Activated naive CD8-positive, alpha-beta T cell treated with anti-CD3 and anti-CD28 coated beads, Interleukin-2, amount 10 ng/mL, durations not matched to agents 7 days and 5 days (primary cell): ENCODE measurements around the gene FGF18. TPM values are rescaled to one million over a fixed set of nuclear protein-coding genes. Genes with fewer than 3 reads are reported as not detected.

Experiments used
- ATAC-seq: fragments of 150-1000 bp; cut with Tn5 transposase; one replicate; pipeline ENCODE4 v1.10.0; 2021; ENCODE audit warnings: low read depth, moderate library complexity
- POLR2A ChIA-PET: fragments of 350-600 bp; sonication (Branson Sonifier 250); formaldehyde crosslinking; loops from one replicate; lab custom pipeline; 2021; ENCODE audit warnings: antibody characterized with exemption; lab: Charles Lee
- DNase-seq: peaks from one replicate; pipeline ENCODE4 v3.0.0; 2021
- H3K27ac Mint-ChIP-seq: one replicate; pipeline ENCODE4 v1.8.0; 2022; ENCODE audit warnings: mild to moderate bottlenecking, mixed read lengths
- H3K27me3 Mint-ChIP-seq: one replicate; pipeline ENCODE4 v1.8.0; 2022; ENCODE audit warnings: mild to moderate bottlenecking, moderate library complexity, mixed read lengths
- H3K36me3 Mint-ChIP-seq: one replicate; pipeline ENCODE4 v1.8.0; 2021; ENCODE audit warnings: mild to moderate bottlenecking, mixed read lengths
- H3K4me1 Mint-ChIP-seq: one replicate; pipeline ENCODE4 v1.8.0; 2021; ENCODE audit warnings: mixed read lengths
- H3K4me3 Mint-ChIP-seq: one replicate; pipeline ENCODE4 v1.8.0; 2022; ENCODE audit warnings: mild to moderate bottlenecking, moderate library complexity, mixed read lengths
- H3K9me3 Mint-ChIP-seq: one replicate; pipeline ENCODE4 v1.8.0; 2021; ENCODE audit warnings: mixed read lengths
- total RNA-seq, 2 experiments: library from RNA; stranded (reverse); gene quantifications; one replicate each; pipeline ENCODE4 v1.2.3, GENCODE V29; 2021

FGF18 gene
- total RNA-seq, 2 experiments from 2014 or later, result 0.25 TPM; not detected in 1

- POLR2A ChIA-PET, result no interaction called here
- ATAC-seq (no peak), DNase-seq (no peak)
- H3K9me3 Mint-ChIP-seq, result no peaks in the 10 kb centered on the region
- H3K36me3 Mint-ChIP-seq, result no peaks in the 10 kb centered on the region
- H3K4me1 Mint-ChIP-seq, result no peaks in the 10 kb centered on the region
- H3K4me3 Mint-ChIP-seq, result no peak overlapping the region
- H3K27ac Mint-ChIP-seq, result no peak overlapping the region
- peaks cover 32% of the 10 kb centered on the region for H3K27me3 Mint-ChIP-seq
Observed at GRCh38 chr5:171445644-171446516, 26.4 kb downstream of the FGF18 start.

- H3K27ac Mint-ChIP-seq, result no peak overlapping the region
Observed at GRCh38 chr5:171447226-171447625, 27.8 kb downstream of the FGF18 start.

GRCh38 chr5:171449426-171449825, 30.0 kb downstream of the FGF18 start:
- POLR2A ChIA-PET, result no interaction called here
- DNase-seq (no peak), ATAC-seq (no peak)
- H3K36me3 Mint-ChIP-seq, result no peaks in the 10 kb centered on the region
- H3K27ac Mint-ChIP-seq, result no peak overlapping the region
- H3K4me3 Mint-ChIP-seq, result no peak overlapping the region
- peaks cover 51% of the 10 kb centered on the region for H3K27me3 Mint-ChIP-seq
- H3K4me1 Mint-ChIP-seq, result peaks cover 3% of the 10 kb centered on the region
- H3K9me3 Mint-ChIP-seq, result no peaks in the 10 kb centered on the region

More at GRCh38 chr5:171447226-171447625, 27.8 kb downstream of the FGF18 start:
- no peaks in the 10 kb centered on the region for H3K9me3 Mint-ChIP-seq
- DNase-seq (no peak), ATAC-seq (no peak)
- POLR2A ChIA-PET, result no interaction called here
- peaks cover 43% of the 10 kb centered on the region for H3K27me3 Mint-ChIP-seq
- H3K4me3 Mint-ChIP-seq, result no peak overlapping the region
- H3K36me3 Mint-ChIP-seq, result no peaks in the 10 kb centered on the region
- peaks cover 3% of the 10 kb centered on the region for H3K4me1 Mint-ChIP-seq

- DNase-seq (peak; percentile 49), ATAC-seq (peak; percentile 61)
- no peaks in the 10 kb centered on the region for H3K36me3 Mint-ChIP-seq
- no peak overlapping the region for H3K27ac Mint-ChIP-seq
- H3K4me3 Mint-ChIP-seq, result peak overlapping the region; percentile 56
- peaks cover 3% of the 10 kb centered on the region for H3K4me1 Mint-ChIP-seq
- H3K9me3 Mint-ChIP-seq, result no peaks in the 10 kb centered on the region
- H3K27me3 Mint-ChIP-seq, result peaks cover 51% of the 10 kb centered on the region
- POLR2A ChIA-PET, result no interaction called here
Observed at GRCh38 chr5:171450423-171451331, 31.2 kb downstream of the FGF18 start.

- H3K27me3 Mint-ChIP-seq, result peaks cover 51% of the 10 kb centered on the region
- POLR2A ChIA-PET, result no interaction called here
- DNase-seq, result no peak
- H3K4me1 Mint-ChIP-seq, result peaks cover 3% of the 10 kb centered on the region
- no peaks in the 10 kb centered on the region for H3K9me3 Mint-ChIP-seq
- peak overlapping the region; percentile 56 for H3K4me3 Mint-ChIP-seq
- ATAC-seq, result no peak
- H3K27ac Mint-ChIP-seq, result no peak overlapping the region
- no peaks in the 10 kb centered on the region for H3K36me3 Mint-ChIP-seq
Observed at GRCh38 chr5:171451421-171451820, 32.0 kb downstream of the FGF18 start.

- Mint-ChIP-seq H3K27me3 (peaks cover 44% of the 10 kb centered on the region), H3K36me3 (no peaks in the 10 kb centered on the region), H3K4me3 (no peak overlapping the region)
Observed at GRCh38 chr5:171453056-171453725, 33.7 kb downstream of the FGF18 start.

GRCh38 chr5:171453988-171454387, 34.5 kb downstream of the FGF18 start:
- no peak for DNase-seq
- no peaks in the 10 kb centered on the region for H3K36me3 Mint-ChIP-seq
- H3K4me1 Mint-ChIP-seq, result peaks cover 3% of the 10 kb centered on the region
- H3K27me3 Mint-ChIP-seq, result peaks cover 37% of the 10 kb centered on the region
- H3K27ac Mint-ChIP-seq, result no peak overlapping the region
- no peaks in the 10 kb centered on the region for H3K9me3 Mint-ChIP-seq
- no peak overlapping the region for H3K4me3 Mint-ChIP-seq
- POLR2A ChIA-PET, result no interaction called here
- no peak for ATAC-seq

More at GRCh38 chr5:171453056-171453725, 33.7 kb downstream of the FGF18 start:
- H3K27ac Mint-ChIP-seq, result no peak overlapping the region
- POLR2A ChIA-PET, result no interaction called here
- H3K9me3 Mint-ChIP-seq, result no peaks in the 10 kb centered on the region
- H3K4me1 Mint-ChIP-seq, result peaks cover 3% of the 10 kb centered on the region
- ATAC-seq, result no peak
- DNase-seq, result no peak

GRCh38 chr5:171454549-171454948, 35.1 kb downstream of the FGF18 start:
- no peaks in the 10 kb centered on the region for H3K36me3 Mint-ChIP-seq
- no peaks in the 10 kb centered on the region for H3K9me3 Mint-ChIP-seq
- ATAC-seq, result no peak
- DNase-seq, result no peak
- H3K4me1 Mint-ChIP-seq, result peaks cover 3% of the 10 kb centered on the region
- POLR2A ChIA-PET, result no interaction called here
- peaks cover 33% of the 10 kb centered on the region for H3K27me3 Mint-ChIP-seq
- no peak overlapping the region for H3K27ac Mint-ChIP-seq
- no peak overlapping the region for H3K4me3 Mint-ChIP-seq

- ATAC-seq, result no peak
- H3K27me3 Mint-ChIP-seq, result peaks cover 23% of the 10 kb centered on the region
Observed at GRCh38 chr5:171455522-171455921, 36.1 kb downstream of the FGF18 start.

GRCh38 chr5:171457208-171457981, 37.9 kb downstream of the FGF18 start:
- Mint-ChIP-seq H3K27me3 (peaks cover 12% of the 10 kb centered on the region), H3K27ac (no peak overlapping the region), H3K9me3 (no peaks in the 10 kb centered on the region), H3K4me3 (no peak overlapping the region), H3K4me1 (no peaks in the 10 kb centered on the region), H3K36me3 (no peaks in the 10 kb centered on the region)
- ATAC-seq (no peak), DNase-seq (no peak)
- POLR2A ChIA-PET, result no interaction called here

More at GRCh38 chr5:171455522-171455921, 36.1 kb downstream of the FGF18 start:
- Mint-ChIP-seq H3K27ac (no peak overlapping the region), H3K4me3 (no peak overlapping the region), H3K36me3 (no peaks in the 10 kb centered on the region), H3K9me3 (no peaks in the 10 kb centered on the region), H3K4me1 (peaks cover 3% of the 10 kb centered on the region)
- POLR2A ChIA-PET, result no interaction called here
- DNase-seq, result no peak

GRCh38 chr5:171459839-171460238, 40.4 kb downstream of the FGF18 start:
- Mint-ChIP-seq H3K9me3 (no peaks in the 10 kb centered on the region), H3K4me3 (no peak overlapping the region), H3K36me3 (no peaks in the 10 kb centered on the region), H3K27me3 (peaks cover 8% of the 10 kb centered on the region), H3K4me1 (no peaks in the 10 kb centered on the region), H3K27ac (no peak overlapping the region)
- POLR2A ChIA-PET, result no interaction called here
- no peak for DNase-seq
- no peak for ATAC-seq

GRCh38 chr5:171462136-171462927, 42.9 kb downstream of the FGF18 start:
- POLR2A ChIA-PET, result no interaction called here
- no peaks in the 10 kb centered on the region for H3K4me1 Mint-ChIP-seq

More at GRCh38 chr5:171462136-171462927, 42.9 kb downstream of the FGF18 start:
- no peak overlapping the region for H3K4me3 Mint-ChIP-seq
- no peak overlapping the region for H3K27ac Mint-ChIP-seq
- no peaks in the 10 kb centered on the region for H3K9me3 Mint-ChIP-seq
- H3K27me3 Mint-ChIP-seq, result peaks cover 10% of the 10 kb centered on the region
- H3K36me3 Mint-ChIP-seq, result no peaks in the 10 kb centered on the region
- no peak for ATAC-seq
- no peak for DNase-seq
